Stimulated activated CD4-positive, alpha-beta T cell treated with anti-CD3 and anti-CD28 coated beads, TNF-alpha, amount 100 ng/mL, for 4 hours (primary cell): ENCODE measurements around the gene SLC6A7.
"Not testable (repeated sequence)": the region's sequence is repeated elsewhere in the genome, so short reads cannot be mapped to it uniquely, and the experiment has no call there.

Source experiments
- DNase-seq, 3 experiments: peaks; one replicate each; pipeline ENCODE4 v3.0.0-alpha.2; 2020; ENCODE audit warnings: low read depth in 3 of 3

Gene SLC6A7

DNA sequence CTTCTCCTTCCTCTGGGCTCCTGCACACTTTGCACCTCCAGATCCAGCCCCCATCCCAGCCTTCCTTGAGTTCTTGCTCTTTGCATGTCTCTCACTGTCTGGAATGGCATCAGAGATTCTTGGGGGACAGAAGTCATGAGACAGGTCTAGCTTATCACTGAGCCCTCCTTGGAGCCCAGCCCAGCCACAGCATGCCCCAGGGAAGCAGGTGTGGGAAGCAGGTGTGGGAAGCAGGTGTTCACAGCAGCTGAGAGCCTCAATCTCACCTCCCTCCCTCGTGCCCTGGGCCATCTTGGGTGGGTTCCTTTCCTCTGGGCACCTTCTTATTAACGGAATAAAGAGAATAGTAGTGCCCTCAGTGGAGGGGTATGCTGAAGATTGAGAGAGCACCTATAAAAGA, 27.2 kb downstream of the SLC6A7 start:
- DNase-seq, result no peak

DNA sequence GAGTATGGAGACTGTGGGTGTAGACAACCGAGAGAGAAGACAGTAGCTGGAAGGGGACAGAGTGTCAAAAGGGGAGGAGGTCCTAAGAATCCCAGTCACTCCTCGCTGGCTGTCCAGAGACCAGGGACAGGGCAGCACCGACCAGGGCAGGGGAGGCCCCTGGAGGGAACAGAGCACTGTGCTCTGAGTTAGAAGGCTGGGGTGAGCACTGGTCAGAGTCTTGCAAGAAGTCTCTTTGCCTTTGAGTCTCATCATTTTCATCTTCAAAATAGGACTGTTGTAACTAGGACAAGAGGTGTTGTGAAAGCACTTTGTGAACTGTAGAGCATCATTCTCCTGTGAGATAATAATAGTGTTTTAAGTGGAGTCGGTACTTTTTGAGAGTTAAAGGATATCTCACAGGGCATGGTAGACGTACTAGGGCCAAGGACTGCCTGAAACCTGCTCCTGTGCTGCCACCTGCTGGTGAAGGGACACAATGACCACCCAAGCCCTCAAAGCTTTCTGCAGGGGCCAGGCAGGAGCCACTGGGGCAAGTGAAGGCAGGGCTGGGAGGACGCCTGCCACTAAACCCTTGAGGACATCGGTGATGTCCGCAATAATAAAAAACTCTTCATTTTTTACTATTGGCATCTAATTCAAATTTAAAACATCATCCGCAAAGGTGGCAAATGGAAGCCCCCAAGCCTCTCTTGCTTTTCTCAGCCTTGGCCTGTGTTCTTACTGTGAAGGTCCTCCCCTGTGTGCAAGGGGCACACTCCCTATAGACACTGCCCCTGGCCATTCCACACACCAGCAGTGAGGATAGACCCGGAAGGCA, 28.2 kb downstream of the SLC6A7 start:
- peak; percentile 57 to 66 (median 65) for DNase-seq

DNA sequence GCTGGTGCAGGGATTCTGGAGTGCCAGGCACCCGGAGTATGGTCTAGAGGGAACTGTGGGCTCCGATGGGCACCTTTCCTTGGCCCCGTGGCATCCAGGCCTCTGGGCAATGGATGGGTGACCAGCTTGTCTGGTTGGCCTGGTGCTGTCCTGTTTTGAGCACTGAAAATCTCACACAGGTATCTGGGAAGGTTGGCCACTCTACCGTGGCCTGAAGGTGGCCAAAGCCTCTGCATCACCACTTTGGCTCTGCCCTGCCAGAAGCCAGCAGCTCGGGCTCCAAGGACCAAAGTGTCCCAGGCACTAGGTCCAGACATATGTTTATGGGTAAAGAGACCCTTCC, 28.8 kb downstream of the SLC6A7 start:
- DNase-seq, result no peak

DNA sequence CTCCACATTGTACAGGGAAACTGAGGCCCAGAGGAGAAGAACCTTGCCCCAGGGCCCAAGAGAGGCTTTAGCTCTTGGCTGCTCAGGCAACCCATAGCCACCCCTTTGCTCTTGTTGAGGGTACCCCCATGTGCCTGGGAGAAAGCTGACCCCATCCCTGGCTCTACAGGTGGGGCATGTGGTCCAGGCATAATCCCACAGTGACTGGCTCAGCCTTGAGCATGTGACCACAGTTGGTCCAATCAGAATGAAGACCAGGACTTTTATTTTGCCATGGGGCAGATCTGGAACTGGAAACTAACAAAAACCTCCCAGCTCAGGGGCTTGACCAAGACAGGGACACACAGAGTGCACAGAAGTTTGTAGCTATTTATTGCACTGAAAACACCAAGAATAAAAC, 29.3 kb downstream of the SLC6A7 start:
- DNase-seq, result no peak

DNA sequence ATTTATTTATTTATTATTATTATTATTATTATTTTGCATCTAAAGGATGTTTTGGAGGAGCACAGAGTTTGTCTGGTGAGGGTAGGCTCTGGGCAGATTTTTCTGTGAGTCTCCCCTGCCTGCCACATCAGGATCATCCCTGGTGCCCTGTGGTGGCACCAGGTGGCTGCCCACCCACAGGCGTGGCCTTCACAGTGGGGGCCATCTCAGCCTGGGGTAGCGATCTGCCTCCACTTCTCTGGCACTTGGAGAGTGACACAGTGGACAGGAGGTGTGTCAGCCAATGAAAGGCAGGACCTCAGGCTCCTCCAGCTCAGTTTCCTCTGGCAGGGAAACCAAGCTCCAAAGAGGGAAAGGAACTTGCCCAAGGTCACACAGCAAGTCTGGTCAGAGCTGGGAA, 30.0 kb downstream of the SLC6A7 start:
- DNase-seq, result no peak

DNA sequence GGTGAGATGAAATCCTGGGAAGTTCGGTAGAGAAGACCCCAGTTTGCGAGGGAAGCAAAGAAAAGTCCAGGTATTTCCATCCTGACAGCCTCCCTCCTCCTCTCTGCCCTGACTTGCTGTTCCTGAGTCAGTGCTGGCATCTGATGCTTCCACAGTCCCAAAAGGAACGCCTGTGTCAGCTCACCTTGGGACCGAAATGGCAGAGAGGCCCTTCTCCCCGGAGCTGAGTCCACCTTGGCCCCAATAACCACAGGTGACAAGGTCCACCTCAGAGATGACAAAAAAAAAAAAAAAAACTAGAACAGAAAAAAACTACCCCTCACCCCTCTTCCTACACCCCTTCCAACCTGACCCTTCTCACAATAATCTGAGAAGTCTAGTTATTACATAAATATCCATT, 31.6 kb downstream of the SLC6A7 start:
- no peak for DNase-seq

DNA sequence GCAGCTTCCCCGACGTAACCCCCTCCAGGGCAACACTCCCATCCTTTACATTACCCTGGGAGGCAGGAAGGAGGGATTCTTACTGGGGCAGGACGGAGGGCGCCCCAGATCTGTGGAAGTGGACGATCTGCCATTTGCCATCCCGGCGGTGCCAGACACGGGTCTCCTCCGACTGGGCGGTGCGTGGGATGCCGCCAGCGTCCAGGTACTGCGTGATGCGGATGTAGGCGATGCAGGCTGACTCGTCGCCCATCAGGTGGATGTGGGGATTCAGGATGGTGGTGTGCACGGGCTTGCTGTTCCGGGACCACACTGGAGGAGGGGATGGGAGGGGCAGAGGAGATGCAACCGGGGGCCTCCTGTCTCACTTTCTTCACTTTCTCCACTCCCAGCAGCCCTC, 33.0 kb downstream of the SLC6A7 start:
- DNase-seq, result no peak

DNA sequence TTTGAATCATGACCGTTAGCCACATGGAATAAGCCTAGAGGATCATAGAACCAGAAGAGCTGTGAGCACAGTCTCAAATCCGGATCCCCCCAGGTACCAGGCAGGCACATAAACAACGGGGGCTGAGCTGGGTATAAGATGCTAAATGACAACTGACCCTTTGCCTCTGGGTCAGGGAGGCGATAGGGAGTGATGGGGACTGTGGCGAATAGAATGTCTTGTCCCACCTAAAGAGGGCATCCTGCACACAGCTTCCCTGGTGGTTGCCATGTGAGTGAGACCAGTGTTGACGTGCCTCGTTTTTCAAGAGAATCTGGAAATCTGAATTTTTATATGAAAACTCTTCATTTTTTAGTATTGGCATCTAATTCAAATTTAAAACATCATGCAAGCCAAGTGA, 33.6 kb downstream of the SLC6A7 start:
- no peak for DNase-seq

DNA sequence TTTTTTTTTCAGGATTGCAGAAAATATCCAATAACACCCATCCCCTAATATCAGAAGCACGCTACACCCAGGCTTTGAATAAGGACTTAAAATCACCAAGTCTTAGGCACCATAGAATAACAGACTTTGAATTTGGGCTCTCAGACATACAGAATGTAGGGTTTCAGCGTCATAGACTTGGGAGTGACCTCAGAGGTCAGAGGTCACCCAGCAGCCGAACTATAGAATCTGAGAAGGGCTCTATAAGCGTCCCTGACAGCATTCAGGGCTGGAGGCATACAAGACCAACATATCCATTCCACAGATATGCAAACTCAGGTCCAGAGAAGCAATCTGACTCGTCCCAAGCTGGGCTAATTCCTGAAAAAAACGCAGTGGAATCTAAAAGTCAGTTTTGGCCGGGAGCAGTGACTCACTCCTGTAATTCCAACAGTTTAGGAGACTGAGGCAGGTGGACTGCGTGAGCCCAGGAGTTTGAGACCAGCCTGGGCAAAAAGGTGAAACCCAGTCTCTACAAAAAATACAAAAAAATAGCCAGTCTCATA, 34.7 kb downstream of the SLC6A7 start:
- DNase-seq, result no peak

DNA sequence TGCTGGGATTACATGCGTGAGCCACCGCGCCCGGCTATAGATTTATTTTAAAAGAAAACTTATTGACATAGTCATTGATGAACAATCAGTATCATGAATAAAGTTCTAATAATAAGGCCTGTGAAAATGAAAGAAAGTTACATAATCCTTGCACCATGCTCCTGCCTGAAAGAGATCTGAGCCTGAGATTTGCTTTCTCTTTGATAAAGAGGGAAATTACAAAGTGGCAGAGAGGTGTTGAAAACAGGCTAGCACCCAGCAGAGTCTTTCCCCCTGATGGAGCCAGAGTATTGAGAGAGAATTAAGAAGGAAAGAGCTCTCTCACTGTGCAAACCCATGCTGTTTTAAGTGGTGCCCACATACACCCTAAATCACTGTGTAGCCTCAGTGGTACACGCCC, 37.2 kb downstream of the SLC6A7 start:
- no peak for DNase-seq

DNA sequence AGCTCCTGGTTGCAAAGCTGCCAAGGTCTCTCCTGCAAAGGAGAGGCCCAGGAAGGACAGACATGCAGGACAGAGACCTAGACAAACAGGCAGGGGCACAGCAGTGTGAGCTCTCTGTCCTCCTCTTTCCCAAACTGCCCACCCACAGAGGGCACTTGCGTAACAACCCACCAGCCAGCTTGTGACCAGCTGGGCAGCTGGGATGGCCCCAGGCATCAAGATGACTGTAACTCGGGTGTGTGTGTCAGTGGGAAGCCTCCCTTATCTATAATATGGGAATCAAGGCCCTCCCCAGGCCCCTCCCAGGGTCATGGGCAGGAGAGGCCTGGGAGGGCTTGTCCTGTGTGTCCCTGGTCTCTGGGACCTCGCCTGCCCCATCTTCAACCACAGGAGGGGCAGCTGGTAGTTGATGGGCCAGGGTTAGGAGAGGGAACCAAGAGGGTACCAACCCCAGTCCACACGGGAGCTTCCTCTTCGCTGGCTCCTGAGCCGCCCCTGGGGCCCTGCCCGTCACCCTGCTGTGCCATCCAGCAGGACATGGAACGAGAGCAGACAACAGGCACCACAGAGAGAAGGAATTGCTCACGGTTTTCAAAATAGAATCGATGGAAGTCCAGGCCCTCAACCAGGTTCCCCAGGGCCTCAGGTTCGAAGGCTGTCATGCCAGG, 37.9 kb downstream of the SLC6A7 start:
- no peak for DNase-seq

DNA sequence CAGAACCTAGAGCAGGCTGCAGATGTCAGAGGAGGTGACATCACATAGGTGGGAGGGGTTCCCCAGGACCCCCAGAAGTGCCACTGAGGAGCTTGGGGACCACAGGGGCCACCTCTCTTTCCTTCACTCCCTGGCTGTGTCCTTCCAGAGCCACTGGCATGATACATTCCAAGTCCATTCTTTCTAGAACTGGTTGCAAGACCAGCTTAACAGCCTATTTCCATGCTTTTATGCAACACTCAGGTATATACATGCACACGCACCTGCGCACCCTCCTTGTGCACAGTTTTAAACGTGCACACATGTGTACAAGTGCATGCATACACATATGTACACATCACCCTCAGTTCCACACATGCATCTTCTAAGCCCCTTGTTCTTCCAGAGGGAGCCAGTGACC, 39.7 kb downstream of the SLC6A7 start:
- DNase-seq, result no peak

DNA sequence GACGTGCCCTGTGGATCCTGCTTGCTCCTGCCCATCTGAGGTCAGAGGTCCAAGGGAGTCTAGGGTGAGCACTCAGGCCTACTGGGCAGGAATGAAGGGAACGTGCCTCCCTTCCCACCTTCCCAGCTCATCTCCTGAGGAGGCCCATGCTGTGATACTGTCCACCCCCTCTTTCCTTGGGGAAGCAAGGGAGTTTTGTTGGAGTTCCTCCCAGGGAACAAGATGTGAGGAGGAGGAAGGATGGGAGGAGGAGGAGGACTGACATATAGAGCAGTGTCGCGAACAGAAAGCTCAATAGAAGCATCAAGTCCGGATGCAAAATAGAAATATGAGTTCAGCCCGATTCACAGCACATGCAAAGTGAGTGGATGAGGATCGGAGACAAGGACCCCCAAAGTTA, 41.0 kb downstream of the SLC6A7 start:
- no peak for DNase-seq

DNA sequence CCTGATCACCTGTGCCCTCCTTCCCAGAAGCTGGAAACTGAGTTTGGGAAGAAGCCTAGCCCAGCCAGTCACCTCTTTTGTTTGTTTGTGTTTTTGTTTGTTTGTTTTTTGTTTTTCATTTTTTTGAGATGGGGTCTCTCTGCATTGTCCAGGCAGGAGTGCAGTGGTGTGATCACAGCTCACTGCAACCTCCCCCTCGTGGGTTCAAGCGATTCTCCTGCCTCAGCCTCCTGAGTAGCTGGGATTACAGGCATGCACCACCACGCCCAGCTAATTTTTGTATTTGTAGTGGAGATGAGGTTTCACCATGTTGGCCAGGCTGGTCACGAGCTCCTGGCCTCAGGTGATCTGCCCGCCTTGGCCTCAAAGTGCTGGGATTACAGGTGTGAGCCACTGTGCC, 43.8 kb downstream of the SLC6A7 start:
- not testable (repeated sequence) for DNase-seq

DNA sequence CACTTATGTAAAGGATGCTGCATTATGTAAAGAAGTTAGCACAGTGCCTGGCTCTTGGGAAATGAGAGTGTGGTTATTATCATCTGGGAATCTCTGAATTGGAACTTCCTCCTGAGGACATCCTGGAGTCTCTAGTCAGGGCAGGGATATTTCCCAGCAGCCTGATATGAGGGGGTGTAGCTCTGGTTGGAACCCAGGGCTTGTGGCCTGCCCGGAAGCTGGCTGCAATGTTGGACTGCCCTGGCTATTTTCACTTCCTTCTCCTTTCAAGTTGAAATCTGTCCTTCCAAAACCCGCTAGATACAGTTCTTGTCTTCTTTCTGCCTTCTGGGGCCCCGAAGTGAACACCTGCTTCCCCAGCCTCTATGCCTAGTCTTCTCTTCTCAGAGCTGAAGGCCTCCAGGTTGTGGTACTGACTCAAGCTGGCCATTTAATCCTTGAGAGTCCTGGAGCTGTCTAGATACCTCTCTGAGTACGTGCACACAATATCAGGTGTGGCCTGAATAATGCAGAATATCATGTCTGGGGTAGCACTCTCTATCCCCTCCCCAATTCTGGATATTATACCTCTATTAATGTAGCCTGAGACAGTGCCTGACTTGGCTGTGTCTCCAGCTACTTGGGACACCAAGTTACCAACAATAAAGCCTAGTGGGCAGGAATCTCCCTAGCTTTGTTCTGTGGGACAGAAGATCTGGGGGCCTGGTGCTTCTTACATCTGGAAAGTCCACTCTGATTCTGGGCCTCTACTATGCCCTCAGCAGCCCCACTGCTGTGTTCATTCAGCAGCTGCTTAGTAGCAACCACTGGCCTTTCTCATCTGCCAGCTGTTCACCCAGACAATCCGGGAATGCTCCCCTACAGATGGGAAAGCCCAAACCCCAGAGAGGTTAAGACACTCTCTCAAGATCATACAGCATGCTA, 45.0 kb downstream of the SLC6A7 start:
- no peak for DNase-seq

DNA sequence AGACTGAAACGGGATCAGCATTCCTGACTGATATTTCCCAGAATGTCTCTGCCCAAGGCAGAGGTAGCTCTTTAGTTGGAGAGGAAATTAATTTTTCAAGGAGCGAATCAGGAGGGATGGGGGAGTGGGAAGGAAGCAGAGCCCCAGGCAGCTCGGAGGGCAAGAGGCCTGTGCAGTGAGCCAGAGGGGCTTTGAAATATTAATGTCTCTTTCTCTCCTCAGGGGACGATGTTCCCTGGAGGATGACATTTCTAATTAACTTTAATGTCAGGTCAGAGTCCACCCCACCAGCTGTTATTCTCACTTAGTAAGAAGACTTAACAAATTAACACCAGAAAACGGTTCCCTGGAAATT, 45.6 kb downstream of the SLC6A7 start:
- no peak for DNase-seq

DNA sequence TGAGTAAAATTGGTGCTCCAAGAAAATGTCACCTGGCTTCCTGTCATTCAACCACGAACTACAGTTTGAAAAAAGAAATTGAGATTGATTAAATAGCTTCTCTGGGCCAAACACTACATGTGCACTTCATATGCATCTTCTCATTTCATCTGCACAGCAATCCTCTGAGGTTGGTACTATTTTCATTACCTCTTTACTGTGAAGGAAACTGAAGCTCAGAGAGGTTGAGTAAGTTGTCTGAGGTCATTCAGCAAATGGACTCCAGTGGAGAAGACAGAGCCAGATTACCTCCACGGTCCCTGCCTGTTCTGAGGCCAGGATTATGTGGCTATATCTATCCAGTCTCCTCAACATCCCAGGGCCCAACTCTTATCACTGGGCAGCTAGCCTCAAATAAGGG, 46.5 kb downstream of the SLC6A7 start:
- no peak for DNase-seq

DNA sequence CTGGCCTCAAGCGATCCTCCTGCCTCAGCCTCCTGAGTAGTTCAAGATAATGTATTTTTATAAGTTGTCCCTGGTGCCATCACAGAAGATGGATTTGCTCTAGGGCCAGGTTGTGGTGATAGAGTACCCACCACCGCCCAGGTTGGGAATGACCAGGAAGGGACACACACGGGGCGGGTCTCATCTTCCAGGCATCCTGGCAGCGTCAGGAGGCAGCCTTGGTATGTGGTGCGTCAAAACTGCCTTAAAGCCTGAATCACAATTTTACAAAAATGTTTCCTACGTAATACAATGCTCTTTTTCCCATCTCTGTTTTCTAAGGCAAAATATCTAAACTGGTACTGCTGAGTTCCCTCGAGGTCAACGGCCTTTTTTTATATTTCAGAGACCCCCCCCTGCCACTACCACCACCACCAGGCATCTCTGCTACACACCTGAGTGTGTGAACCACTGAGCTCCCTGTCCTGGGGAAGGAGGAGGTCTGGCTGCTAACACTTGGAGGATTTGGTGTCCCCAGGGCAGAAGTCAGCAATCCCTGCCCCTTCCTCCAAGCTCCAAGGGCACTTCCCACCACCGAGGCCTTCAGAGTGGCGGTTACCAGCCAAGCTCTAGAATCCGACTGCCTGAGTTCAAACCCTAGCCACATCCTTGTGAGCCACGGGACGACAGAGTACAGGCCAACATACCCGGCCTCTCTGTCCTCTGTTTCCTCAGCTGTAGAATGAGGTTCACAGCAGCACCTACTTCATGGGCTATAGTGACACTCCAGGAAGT, 47.3 kb downstream of the SLC6A7 start:
- DNase-seq, result no peak

DNA sequence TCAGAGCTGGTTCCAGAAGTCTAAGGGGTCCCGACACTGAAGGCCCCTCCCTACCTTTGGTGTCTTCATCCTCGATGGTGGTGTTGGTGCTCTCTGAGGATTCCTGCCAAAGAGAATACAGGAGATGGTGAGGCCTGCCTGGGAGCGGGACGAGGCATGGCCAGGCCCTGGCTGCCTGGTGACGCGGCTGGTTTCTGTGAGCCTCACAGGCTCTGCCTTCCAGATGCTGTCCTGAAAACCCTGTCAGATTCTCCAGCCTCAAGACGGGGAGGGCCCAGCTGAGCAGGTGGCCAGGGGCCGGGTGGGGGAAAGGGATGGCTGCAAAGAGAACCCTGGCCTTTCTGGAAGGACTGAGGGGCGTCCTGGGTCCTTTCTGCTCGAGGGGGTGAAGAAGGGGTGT, 48.8 kb downstream of the SLC6A7 start:
- DNase-seq, result no peak

DNA sequence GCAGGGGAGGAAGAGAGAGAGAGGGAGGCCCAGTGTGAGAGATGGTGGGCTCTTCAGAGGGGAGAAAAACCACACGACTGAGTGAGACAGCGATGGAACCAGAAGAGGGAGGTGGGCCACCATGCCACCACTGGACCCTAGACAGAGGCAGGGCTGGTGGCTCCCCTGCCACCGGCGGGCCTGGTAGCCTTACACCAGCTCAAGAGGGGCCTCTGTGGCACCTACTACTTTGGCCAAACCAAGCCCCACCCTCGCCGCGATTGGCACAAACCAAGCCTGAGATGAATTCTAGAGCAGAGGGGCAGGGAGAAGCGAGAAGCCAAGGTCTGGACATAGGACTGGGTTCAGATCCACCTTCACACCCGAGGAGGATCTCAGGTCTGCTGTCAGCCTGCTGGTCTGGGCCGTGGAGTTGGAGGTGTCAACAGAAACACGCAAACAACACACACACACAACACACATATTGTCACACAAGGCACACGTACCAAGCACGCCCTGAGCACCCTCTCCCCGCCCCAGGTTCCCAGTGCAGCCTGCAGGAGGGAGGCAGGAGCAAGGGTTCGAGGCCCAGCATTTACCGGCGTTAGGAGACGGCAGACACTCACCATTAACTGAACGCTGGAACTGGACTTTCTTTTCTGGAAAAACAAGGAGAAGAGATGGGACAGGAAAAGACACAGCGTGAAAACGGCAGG, 49.4 kb downstream of the SLC6A7 start:
- DNase-seq, result no peak

DNA sequence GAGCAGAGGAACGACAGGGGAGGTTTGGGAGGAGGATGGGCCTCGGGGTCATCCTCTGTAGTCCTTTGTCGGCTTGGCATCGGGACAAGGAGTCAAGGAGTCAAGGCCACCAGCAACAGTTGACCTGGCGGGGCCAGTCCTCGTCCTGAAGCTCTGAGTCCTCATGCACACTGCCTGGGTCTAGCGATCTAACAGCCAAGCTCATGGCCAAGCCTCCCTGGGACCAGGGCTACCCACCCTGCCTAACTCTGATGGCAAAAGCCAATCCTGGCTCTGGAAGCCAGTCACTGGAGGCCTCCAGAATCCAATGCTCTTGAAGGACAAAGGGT, 49.9 kb downstream of the SLC6A7 start:
- no peak for DNase-seq
